ENCODE measurements around the gene ZNF587B.
"Not testable (repeated sequence)": the region's sequence is repeated elsewhere in the genome, so short reads cannot be mapped to it uniquely, and the experiment has no call there.

The ZNF587B gene

DNA sequence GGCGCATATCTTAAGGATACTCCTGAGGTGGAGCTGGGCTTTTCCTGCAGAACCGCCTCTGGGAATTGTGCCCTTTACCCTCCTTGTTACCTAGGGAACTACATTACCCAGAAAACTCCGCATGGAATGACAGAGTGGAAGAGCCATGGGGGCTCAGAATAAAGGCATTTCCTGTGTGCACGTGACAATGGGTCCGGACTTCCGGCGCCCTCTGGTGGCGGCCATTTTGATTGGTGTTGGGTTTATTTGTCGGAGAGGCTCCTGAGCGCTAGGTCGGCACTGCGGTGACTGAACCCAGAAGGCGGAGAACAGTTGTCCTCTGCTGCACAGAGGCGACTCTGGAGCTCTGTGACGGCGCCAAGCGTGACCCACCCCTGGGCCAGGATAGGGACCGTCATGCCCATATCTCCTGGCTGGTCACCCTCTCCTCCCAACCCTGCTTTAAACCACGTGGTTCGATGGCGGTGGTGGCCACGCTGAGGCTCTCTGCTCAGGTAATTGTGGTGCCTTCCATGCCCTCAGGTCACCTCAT lies at the start of gene ZNF587B:
ZNF587B (plus strand) TSS at position 229 of the 532 bp plus-strand sequence; CDS start at position 459, 230 bp downstream.
- DNase-seq (ENCODE audit: low read depth in 3 of 3): no peak

DNA sequence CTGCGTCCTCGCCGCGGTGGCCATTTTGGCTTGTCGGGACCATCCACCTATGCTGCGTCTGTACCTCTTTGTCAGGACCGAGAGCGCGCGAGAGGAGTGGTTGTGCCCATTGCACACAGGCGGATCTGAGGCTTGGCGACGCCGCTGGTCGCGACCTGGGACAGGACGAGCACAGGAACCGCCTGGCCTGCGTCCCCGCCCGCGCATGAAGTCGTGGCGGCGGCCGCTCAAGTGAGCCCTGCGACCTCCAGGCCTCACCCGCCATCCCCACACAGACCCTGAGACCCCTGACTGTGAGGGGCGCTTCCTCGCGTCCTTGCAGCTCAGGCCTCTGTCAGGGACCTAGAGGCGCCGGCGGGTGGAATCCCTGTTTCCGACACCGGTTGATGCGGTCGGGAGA lies 43.8 kb upstream of the ZNF587B start:
- no peak for DNase-seq (ENCODE audit: low read depth in 3 of 3)

DNA sequence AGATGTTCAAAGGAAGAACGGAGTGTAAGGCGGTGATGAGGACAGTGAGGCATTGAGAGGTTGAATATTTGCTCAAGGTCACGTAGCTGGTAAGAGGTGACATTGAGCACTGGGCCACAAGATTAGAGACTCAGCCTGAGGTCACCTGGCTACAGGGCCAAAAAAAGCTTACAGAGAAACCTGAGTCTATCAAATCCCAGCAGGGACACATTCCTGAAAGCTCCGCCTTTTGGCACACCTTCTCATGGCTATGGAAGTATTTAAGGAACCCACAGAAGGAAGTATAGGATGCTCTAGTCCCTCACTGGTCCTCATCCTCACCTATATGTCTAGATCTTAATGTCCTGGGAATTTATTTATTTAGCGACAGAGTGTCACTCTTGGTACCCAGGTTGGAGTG lies 43.2 kb upstream of the ZNF587B start:
- no peak for DNase-seq (ENCODE audit: low read depth in 3 of 3)

DNA sequence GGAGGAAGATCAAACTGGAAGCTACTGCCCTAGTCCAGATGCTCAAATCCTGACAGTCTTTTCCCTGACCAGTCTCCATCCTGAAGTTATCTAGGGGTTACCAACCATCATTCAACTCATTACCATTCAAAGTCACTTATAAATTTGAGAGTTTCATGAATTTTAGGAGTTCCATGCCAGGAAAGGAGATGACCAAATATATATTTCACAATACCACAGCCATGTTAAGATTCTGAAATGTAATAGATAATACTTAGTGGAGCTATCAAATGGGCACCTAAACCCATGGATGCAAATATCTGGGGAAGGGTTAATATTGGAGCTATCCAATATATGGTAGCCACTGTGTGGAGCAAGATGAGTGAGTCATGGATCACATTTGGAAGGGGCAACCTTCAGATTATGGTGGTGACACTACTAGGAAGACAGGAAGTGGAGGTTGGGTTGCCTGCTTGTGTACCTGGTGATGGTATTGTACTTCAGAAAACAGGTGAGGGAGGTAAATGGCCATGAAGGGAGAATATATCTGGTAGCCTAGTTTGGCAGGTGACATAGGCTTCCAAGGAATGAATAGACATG lies 41.9 kb upstream of the ZNF587B start:
- no peak for DNase-seq (ENCODE audit: low read depth in 3 of 3)

DNA sequence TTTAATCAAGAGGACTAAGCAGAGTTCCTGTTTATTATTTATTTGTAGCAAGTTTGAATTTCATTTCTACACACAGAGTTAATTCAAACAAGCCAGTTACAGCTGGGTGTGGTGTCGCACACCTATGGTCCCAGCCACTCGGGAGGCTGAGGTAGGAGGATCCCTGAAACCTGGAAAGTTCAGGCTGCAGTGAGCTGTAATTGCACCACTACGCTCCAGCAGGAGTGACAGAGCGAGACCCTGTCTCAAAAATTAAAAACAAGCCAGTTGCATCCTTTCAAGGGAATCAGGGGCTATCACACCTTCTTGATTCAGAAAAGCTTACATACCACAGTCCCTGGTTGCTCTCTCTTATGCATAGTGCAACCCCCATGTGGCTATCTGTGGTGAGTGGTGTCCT lies 40.8 kb upstream of the ZNF587B start:
- DNase-seq (ENCODE audit: low read depth in 3 of 3): no peak

DNA sequence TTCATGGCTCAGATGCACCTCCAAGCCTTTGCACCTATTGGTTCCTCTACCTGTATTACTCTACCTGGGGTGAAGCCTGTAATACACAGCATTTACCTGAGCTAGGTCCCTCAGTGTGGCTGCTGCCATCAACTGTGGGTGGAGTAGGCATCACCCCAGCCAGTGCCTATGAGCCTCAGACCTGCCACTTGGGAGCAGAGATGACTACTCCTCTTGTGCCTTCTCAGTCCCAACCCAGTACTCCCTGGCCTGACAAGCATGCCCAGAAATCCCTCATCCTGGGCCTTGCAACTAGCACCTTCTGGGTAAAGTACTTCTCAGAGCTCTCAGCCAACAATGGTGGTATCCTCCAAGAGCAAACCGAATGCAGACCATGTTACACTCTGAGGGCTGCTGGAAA lies 33.5 kb upstream of the ZNF587B start:
- not testable (repeated sequence) for DNase-seq (ENCODE audit: low read depth in 3 of 3)

DNA sequence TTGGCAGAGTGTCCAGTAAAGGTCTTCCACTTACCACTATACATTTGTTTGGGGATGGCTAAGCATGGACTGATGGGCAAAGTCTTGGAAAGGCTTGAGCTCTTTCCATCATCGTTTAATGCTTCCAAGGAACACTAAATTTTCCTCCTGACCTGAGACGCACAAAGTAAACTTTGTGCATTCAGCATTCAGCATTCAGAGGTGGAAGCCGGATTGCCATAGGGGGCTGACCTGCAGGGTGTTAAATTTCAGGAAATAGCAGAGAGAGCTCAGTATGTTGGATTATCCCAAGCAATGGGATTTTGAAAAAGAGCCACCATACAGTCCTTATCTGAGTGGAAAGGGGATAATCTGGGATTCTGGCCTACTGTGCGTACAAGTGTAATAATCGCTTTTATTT lies 29.4 kb upstream of the ZNF587B start:
- no peak for DNase-seq (ENCODE audit: low read depth in 3 of 3)

DNA sequence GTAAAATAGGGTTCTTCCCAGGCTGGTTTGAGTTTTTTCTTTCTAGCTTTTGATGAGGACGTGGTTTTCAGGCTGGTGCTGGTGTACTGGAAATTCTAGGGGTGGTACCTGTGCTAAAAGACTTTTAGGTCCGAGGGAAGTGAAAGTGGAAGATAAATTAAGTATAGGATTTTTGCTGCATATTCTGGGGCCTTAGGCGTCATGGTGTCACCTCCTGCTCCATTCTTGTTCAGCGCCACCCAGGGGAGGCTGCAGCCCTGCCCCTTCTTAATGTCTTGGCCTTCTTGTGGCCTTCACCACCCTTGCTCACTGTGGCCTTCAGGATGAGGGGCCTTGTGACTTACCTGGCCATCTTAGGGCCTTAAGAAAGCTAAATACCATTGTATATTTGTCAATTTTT lies 27.8 kb upstream of the ZNF587B start:
- no peak for DNase-seq (ENCODE audit: low read depth in 3 of 3)

DNA sequence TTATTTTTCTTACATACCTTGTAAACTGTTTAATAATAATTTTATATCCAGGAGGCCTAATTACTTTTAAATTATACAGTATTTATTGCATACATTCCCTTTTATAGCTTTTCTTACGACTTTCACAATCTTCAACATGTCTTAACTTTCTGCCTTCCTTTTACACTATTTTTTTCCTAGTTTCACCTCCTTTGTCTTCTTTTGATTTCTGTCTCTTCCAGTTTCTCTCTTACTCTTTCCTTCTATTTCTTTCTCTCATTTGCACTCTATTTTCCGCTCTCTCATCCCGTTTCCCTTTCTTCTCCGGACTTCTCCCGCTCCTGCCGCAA lies 26.9 kb upstream of the ZNF587B start:
- DNase-seq (ENCODE audit: low read depth in 3 of 3): no peak

DNA sequence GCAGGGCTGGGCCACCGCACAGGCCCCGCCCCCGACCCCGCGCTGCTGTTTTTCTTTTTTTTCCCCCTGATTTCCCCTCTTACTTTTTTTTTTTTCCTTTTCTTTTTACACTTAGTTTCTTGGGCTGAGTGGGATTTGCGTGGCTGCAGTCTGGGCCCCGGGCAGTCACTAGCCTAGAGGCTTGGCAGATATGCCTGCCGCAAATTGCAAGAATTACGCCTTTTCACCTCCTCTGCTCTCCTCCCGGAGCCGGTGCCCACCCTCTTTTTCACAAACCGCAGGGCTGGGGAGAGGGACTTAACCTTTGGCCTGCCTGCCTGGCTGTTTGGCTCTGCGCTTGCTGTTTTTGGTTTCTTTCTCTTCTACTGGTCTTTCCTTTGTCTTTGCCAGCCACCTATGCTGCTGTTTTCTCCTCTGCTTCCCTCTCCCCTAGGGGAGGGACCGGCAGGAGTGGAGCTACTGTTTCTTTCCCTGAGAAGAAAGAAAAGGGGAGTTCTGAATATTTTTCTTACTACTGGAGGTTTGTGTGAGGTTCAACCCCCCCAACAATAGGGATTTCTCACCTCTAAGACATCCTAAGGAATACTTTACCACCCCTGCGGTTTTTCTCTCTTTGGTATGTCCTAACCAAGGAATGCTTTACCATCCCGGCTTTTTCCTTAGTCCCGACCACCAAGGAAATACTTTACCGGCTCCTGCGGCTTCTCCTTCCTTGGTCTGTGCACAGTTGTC lies 26.3 kb upstream of the ZNF587B start:
- DNase-seq (ENCODE audit: low read depth in 3 of 3): no peak

DNA sequence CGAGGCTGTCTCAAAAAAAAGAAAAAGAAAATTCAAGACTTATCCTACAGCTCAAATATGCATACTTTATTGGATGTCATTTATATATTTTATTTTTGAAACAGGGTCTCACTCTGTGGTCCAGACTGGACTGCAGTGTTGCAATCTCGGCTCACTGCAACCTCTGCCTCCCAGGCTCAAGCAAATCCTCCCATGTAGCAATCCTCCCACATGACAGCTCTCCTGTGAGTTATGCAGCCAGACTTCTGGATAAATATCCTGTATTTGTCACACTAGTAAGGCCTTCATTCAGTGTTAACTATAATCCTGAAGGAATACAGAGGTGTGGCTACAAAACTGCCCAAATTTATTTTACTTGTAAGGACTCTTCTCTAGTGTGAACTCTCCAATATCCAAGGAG lies 22.6 kb upstream of the ZNF587B start:
- DNase-seq (ENCODE audit: low read depth in 3 of 3): no peak

DNA sequence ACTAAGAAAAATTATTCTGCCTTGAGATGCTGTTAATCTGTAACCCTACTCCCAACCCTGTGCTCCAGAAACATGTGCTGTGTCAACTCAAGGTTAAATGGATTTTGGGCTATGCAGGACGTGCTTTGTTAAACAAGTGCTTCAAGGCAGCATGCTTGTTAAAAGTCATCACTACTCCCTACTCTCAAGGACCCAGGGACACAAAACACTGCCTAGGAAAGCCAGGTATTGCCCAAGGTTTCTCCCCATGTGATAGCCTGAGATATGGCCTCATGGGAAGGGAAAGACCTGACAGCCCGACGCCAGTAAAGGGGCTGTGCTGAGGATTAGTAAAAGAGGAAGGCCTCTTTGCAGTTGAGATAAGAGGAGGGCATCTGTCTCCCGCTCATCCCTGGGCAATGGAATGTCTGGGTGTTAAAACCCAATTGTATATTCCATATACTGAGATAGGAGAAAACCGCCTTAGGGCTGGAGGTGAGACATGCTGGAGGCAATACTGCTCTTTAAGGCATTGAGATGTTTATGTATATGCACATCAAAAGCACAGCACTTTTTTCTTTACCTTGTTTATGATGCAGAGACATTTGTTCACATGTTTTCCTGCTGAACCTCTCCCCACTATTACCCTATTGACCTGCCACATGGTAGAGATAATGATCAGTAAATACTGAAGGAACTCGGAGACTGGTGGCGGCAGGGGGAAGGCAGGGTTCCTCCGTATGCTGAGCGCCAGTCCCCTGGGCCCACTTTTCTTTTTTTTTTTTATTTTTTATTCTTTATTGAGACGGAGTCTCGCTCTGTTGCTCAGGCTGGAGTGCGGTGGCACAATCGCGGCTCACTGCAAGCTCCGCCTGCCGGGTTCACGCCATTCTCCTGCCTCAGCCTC lies 19.4 kb upstream of the ZNF587B start:
- DNase-seq (ENCODE audit: low read depth in 3 of 3): not testable (repeated sequence)

DNA sequence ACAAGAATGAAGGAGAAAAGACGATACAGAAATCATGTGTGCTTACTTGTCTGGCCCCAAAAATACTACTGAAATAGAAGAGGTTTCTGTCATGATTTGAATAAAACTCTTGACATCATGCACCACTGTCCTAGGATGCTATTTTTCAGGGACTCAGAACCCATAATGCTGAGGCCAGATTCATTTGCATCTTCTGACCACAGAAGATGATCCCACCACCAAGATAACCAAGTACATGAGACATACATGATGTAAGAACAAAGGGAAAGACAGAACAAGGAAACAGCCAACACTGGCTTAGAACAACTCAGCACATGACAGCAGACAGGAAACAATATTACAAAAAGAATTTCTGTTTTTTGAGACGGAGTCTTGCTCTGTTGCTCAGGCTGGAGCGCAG lies 17.9 kb upstream of the ZNF587B start:
- no peak for DNase-seq (ENCODE audit: low read depth in 3 of 3)

DNA sequence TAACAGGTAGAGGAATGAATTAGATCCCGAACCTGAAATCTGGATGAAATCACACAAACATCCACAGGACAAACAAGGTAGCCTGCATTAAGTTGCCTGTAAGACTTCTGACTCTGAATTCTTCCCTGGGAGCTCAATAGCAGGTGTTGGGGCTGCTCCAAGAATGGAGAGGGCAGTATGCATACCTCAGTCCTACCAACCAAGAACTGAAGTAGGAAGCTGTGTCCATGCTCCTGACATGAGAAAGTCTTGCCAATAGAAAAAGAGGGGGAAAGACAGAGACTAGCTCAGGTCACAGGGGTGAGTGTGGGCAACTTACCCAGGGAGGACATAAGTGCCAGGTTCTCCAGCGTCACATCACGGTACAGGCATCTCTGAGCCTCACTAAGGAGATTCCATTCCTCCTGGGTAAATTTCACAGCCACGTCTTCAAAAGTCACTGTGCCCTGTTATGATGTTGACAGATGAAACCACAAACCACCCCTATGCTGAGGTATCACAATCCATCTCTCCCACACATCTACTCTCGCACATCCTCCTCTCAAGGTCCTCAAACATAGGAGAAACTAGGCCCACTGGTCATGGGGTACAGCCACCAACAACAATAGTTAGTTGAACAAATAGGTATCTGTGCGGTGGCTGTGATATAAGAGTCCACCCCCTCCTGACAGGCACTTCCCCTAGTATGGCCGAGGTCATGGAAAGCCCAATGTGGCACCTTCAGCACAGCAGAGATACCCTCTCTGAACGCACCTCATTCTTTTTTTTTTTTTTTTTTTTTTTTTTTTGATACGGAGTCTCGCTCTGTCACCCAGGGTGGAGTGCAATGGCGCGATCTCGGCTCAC lies 16.9 kb upstream of the ZNF587B start:
- DNase-seq (ENCODE audit: low read depth in 3 of 3): not testable (repeated sequence)

DNA sequence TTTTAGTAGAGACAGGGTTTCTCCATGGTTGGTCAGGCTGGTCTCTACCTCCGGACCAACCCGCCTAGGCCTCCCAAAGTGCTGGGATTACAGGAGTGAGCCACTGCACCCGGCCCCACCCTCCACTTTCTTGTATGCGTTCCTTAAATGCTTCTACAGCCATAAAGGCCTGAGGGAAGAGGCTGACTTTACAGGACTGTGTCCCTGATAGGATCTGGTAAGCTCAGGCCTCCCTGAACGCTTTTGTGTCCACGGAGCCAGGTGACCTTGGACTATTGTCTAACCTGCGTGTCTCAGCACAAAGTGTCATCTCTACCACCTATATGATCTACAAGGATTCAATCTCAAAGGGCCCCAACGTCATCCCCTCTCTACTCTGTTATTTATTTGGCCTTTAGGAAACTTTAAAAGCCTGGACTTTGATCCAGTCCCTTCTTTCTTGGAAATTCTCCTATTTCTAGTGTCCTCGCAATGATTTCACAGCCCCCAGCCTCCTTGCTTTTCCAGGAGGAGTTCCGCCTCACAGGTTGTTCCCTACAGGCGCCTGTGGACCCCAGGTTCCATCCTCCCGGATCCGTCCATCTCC lies 16.1 kb upstream of the ZNF587B start:
- DNase-seq (ENCODE audit: low read depth in 3 of 3): no peak

DNA sequence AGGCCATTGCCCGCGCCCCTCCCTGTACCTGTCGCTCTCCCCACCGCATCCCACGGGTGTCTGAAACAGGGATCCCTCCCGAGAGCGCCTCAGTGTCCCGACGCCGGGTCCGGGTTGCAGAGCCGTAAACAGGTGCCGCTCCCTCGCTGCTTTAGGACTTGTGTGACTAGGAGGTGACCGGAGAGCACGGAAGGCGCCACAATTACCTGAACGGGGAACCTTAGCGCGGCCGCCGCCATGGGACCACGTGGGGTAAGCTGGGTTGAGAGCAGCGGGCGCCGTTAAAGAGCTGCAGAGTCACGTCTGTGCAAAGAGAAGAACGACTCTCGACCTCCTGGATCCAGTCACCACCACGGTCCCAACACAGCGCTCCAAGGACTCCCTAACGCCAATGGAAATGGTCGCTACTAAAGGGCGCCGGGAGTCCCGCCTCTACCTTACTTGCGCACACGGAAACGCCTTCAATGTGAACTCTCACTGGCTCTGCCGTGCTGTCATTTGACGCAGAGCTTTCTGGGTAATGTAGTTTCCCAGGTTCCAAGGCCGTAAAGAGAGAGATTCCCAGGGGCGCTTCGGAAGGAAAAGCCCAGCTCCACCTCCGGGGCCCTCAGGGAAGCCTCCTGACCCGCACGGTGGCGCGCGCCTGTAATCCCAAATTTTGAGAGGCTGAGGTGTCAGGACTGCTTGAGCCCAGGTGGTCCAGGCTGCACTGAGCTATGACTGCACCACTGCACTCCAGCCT lies 15.4 kb upstream of the ZNF587B start, which contains the start of gene ZNF552:
ZNF552 (minus strand) TSS at position 409 of the 742 bp plus-strand sequence; CDS start at position 239, 170 bp downstream.
- DNase-seq (ENCODE audit: low read depth in 3 of 3): peak; percentile 53 to 61 (median 59)

DNA sequence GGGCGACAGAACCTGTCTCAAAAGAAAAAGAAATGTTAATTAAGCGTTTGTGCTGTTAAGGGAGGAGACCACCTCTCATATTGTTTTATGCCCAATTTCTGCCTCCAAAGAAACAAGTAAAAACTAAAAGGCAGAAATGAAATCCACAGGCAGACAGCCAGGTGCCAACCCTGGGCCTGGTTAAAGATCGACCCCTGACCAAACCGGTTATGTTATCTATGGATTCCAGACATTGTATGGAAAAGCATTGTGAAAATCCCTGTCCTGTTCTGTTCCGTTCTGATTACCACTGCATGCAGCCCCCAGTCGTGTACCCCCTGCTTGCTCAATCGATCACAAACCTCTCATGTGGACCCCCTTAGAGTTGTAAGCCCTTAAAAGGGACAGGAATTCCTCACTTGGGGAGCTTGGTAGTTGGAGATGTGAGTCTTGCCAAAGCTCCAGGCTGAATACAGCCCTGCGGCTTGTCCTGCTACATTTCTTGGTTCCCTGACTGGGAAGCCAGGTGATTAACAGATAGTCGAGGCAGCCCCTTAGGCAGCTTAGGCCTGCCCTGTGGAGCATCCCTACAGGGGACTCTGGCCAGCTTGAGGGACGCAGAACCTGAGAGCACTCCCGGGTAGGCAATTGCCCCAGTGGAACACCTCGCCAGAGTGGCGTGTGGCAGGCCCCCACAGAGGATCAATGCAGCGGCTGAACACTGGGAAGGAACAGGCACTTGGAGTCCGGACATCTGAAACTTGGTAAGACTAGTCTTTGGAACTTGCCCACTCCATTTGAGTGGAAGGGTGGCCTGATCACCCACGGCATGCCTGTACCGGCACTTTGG lies 14.6 kb upstream of the ZNF587B start:
- no peak for DNase-seq (ENCODE audit: low read depth in 3 of 3)

DNA sequence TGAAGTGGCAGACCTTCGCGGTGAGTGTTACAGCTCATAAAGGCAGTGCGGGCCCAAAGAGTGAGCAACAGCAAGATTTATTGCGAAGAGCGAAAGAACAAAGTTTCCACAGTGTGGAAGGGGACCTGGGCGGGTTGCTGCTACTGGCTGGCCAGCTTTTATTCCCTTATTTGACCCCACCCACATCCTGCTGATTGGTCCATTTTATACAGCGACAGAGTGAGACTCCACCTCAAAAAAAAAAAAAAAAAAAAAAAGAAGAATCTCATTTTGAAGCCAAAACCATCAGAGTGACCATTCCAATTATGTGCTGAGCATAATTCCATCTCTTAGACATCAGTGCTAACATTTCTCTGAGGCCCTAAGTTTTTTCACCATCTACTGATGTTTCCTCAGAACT lies 13.4 kb upstream of the ZNF587B start:
- no peak for DNase-seq (ENCODE audit: low read depth in 3 of 3)

DNA sequence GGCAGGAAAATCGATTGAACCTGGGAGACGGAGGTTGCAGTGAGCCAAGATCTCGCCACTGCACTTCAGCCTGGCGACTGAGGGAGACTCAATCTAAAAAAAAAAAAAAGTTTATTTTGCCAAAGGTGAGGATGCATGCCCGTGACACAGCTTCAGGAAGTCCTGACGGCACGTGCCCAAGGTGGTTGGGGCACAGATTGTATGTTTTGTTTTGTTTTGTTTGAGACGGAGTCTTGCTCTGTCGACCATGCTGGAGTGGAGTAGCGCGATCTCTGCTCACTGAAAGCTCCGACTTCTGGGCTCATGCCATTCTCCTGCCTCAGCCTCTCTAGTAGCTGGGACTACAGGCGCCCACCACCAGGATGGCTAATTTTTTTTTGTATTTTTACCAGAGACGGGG lies 12.1 kb upstream of the ZNF587B start:
- no peak for DNase-seq (ENCODE audit: low read depth in 3 of 3)

DNA sequence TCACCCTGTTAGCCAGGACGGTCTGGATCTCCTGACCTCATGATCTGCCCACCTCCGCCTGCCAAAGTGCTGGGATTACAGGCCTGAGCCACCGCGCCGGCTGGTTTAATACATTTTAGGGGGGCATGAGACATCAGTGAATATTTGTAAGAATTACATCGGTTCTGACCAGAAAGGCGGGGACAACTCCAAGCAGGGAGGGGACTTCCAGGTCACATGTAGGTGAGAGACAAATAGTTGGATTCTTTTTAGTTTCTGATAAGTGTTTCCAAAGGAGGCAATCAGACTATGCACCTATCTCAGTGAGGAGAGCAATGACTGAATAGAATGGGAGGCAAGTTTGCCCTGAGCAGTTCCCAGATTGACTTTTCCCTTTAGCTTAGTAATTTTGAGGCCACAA lies 11.7 kb upstream of the ZNF587B start:
- no peak for DNase-seq (ENCODE audit: low read depth in 3 of 3)

Measured in stimulated activated CD4-positive, alpha-beta T cell treated with anti-CD3 and anti-CD28 coated beads, TNF-alpha, amount 100 ng/mL, for 48 hours (primary cell).